OCI-LY7 (cell line): ENCODE data around the gene PTGER3. TPM values are rescaled to one million over a fixed set of nuclear protein-coding genes. Genes with fewer than 3 reads are reported as not detected.

Source experiments
- BruUV-seq: library from RNA; stranded (reverse); fragments of 400-500 nt; replicated peaks from 2 replicates; lab custom pipeline; 2021; lab: Mats Ljungman, UMichigan
- CTCF ChIA-PET: fragments of 300-600 bp; sonication (Branson Sonifier 250); formaldehyde crosslinking; loops from one replicate; lab custom pipeline; 2022; ENCODE audit warnings: antibody characterized with exemption; ENCODE audit not compliant: unreplicated experiment; lab: Charles Lee
- POLR2A ChIA-PET: fragments of 300-600 bp; sonication (Branson Sonifier 250); formaldehyde crosslinking; loops from one replicate; lab custom pipeline; 2022; ENCODE audit warnings: antibody characterized with exemption; lab: Charles Lee
- DNase-seq: peaks from one replicate; pipeline ENCODE4 v3.0.0-alpha.2; 2015; ENCODE audit warnings: low spot score
- H2AFZ ChIP-seq: fragments of 200-600 bp; sonication (generic), shearing (Covaris generic); 2 replicates; pipeline ENCODE4 v1.6.1; 2014; ENCODE audit warnings: mild to moderate bottlenecking, antibody characterized with exemption, low read length, moderate library complexity
- H3K27ac ChIP-seq: fragments of 200-600 bp; sonication (generic); 2 replicates; pipeline ENCODE4 v1.5.1; 2014; ENCODE audit warnings: mixed run types, low read depth, mild to moderate bottlenecking, moderate library complexity, low read length, inconsistent platforms; ENCODE audit not compliant: poor library complexity, severe bottlenecking
- H3K36me3 ChIP-seq: fragments of 200-600 bp; sonication (generic); 2 replicates; pipeline ENCODE4 v1.6.1; 2014; ENCODE audit warnings: mild to moderate bottlenecking, antibody characterized with exemption, low read length, moderate library complexity, mixed read lengths; ENCODE audit not compliant: insufficient read depth
- H3K4me1 ChIP-seq: fragments of 200-600 bp; sonication (generic); 2 replicates; pipeline ENCODE4 v1.5.1; 2014; ENCODE audit warnings: mild to moderate bottlenecking, low read length; ENCODE audit not compliant: insufficient read depth, poor library complexity, severe bottlenecking
- H3K4me2 ChIP-seq: fragments of 200-600 bp; sonication (generic); 2 replicates; pipeline ENCODE4 v1.6.1; 2014; ENCODE audit warnings: mild to moderate bottlenecking, low read length
- H3K4me3 ChIP-seq: fragments of 200-600 bp; sonication (generic); 2 replicates; pipeline ENCODE4 v1.5.1; 2014; ENCODE audit warnings: mild to moderate bottlenecking, low read depth, low read length; ENCODE audit not compliant: poor library complexity, severe bottlenecking
- H3K79me2 ChIP-seq: fragments of 200-600 bp; sonication (generic); 2 replicates; pipeline ENCODE4 v1.6.1; 2016; ENCODE audit warnings: low read depth, mild to moderate bottlenecking, low read length, moderate library complexity, mixed read lengths; ENCODE audit not compliant: insufficient read depth
- H3K9me2 ChIP-seq: fragments of 200-600 bp; sonication (generic); 2 replicates; pipeline ENCODE4 v1.6.1; 2016; ENCODE audit warnings: mild to moderate bottlenecking, low read length, mixed read lengths; ENCODE audit not compliant: insufficient read depth
- H3K9me3 ChIP-seq: fragments of 200-600 bp; sonication (generic); 2 replicates; pipeline ENCODE4 v1.6.1; 2014; ENCODE audit warnings: mild to moderate bottlenecking, mixed run types, low read length, mixed read lengths
- H4K20me1 ChIP-seq: fragments of 200-600 bp; sonication (generic); 2 replicates; pipeline ENCODE4 v1.6.1; 2014; ENCODE audit warnings: mild to moderate bottlenecking, antibody characterized with exemption, low read length, moderate library complexity, mixed read lengths; ENCODE audit not compliant: insufficient read depth
- EZH2phosphoT487 ChIP-seq: fragments of 200-600 bp; sonication (generic); IDR thresholded peaks from 2 replicates; pipeline ENCODE4 v1.6.1; 2018; ENCODE audit warnings: low read depth, borderline replicate concordance, mild to moderate bottlenecking, mixed run types, antibody characterized with exemption, low read length, moderate library complexity, mixed read lengths
- intact Hi-C: fragments of 100-400 bp; cut with micrococcal nuclease; formaldehyde crosslinking; loops from one replicate; pipeline ENCODE4 v1.10.0; 2022; ENCODE audit not compliant: unreplicated experiment
- total RNA-seq, 2 experiments: library from RNA; depleted of rRNA in 1 of 2; stranded (reverse); fragments of >200 nt in 1 of 2; shearing (Covaris generic) in 1 of 2; gene quantifications; 2 replicates each; pipeline ENCODE4 v1.2.3, GENCODE V29; 2014 to 2022
- TF ChIP-seq, protein P1 (sequence below): fragments of 200-600 bp; sonication (generic); conservative IDR thresholded peaks from 2 replicates; pipeline ENCODE4 v1.5.1; 2014; ENCODE audit warnings: mild to moderate bottlenecking, antibody characterized with exemption, low read length, moderate library complexity, mixed read lengths

PTGER3 gene
- total RNA-seq, 2 experiments from 2014 or later: 0.13 TPM; not detected in 1

DNA sequence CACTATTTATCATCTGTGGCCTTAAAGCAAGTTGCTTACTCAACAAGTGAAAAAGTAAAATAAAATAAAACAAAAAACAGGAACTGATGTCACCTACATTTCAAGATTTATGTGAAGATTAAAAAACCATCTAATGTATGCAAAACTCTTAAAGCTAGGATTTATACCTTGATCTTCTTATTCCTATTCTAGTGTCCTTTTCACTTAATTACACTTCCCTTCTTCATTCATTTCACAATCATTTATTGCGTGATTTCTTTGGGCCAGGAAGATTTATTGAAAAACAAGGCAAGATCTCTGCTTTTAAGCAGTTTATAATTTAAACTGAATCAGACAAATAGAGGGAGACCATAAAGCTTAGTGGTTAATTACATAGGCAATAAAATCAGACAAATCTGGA lies 18.6 kb downstream of the PTGER3 start:
- Histone ChIP-seq H3K9me2 (no peaks in the 10 kb centered on the region), H3K4me3 (no peak overlapping the region), H3K79me2 (no peaks in the 10 kb centered on the region), H3K4me1 (no peaks in the 10 kb centered on the region), H2AFZ (no peak overlapping the region), H3K9me3 (no peaks in the 10 kb centered on the region), H4K20me1 (no peaks in the 10 kb centered on the region), H3K36me3 (no peaks in the 10 kb centered on the region), H3K27ac (no peak overlapping the region), H3K4me2 (no peak overlapping the region)
- BruUV-seq: no TSS peak
- ChIA-PET POLR2A (no interaction called here), CTCF (no interaction called here)
- DNase-seq: no peak
- intact Hi-C loops: no loop called here
- no peak for TF ChIP-seq EZH2phosphoT487
- TF ChIP-seq, protein P1, sequence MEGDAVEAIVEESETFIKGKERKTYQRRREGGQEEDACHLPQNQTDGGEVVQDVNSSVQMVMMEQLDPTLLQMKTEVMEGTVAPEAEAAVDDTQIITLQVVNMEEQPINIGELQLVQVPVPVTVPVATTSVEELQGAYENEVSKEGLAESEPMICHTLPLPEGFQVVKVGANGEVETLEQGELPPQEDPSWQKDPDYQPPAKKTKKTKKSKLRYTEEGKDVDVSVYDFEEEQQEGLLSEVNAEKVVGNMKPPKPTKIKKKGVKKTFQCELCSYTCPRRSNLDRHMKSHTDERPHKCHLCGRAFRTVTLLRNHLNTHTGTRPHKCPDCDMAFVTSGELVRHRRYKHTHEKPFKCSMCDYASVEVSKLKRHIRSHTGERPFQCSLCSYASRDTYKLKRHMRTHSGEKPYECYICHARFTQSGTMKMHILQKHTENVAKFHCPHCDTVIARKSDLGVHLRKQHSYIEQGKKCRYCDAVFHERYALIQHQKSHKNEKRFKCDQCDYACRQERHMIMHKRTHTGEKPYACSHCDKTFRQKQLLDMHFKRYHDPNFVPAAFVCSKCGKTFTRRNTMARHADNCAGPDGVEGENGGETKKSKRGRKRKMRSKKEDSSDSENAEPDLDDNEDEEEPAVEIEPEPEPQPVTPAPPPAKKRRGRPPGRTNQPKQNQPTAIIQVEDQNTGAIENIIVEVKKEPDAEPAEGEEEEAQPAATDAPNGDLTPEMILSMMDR: no peak

DNA sequence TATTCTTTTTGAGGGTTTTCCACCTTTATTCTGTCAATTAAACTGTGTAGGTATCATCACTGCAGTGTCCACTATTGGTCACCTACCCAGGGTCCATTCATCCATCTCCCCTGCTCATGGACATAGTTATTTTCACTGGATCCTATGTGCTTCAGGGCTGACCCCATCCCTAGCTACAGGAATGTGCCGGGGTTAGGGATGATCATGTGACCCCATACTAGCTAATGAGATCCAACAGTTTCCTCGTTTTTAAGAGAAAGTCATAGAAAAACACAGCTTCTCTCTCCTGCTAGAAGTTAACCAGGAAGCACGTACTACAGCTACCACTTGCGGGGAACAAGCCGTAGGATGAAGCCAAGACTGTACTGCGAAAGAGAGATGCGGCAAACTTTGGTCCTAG lies 19.6 kb downstream of the PTGER3 start:
- H3K36me3 ChIP-seq: no peaks in the 10 kb centered on the region
- no peaks in the 10 kb centered on the region for H3K79me2 ChIP-seq
- BruUV-seq: no TSS peak
- H3K9me3 ChIP-seq: no peaks in the 10 kb centered on the region
- H2AFZ ChIP-seq: no peak overlapping the region
- intact Hi-C loops: no loop called here
- no peak overlapping the region for H3K4me3 ChIP-seq
- H3K27ac ChIP-seq: no peak overlapping the region
- TF ChIP-seq, protein P1: no peak
- TF ChIP-seq EZH2phosphoT487: no peak
- H4K20me1 ChIP-seq: no peaks in the 10 kb centered on the region
- ChIA-PET POLR2A (no interaction called here), CTCF (no interaction called here)
- H3K4me2 ChIP-seq: no peak overlapping the region
- no peak for DNase-seq
- H3K4me1 ChIP-seq: no peaks in the 10 kb centered on the region
- no peaks in the 10 kb centered on the region for H3K9me2 ChIP-seq

DNA sequence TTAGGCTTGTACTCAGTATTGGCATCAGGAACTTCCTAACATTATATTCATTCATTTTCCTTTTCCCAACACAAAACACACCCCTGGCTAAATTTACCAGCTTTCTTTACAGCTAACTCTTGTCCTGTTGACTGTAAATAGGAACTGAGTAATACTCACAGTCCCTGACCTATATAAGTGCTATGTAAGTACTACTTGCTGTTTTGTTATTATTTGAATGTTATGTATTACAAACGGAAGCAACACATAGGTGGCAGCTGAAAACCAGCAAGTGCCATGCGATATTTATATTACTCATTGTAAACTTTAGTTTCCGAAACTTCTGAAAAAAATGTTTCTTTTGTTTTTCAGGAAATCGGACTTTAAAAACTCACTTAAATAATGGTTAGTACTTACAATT lies 21.5 kb downstream of the PTGER3 start:
- BruUV-seq: no TSS peak

More for the DNA sequence above, 21.5 kb downstream of the PTGER3 start:
- Histone ChIP-seq H3K79me2 (no peaks in the 10 kb centered on the region), H3K9me3 (no peaks in the 10 kb centered on the region), H3K4me2 (no peak overlapping the region), H3K4me3 (no peak overlapping the region), H3K9me2 (no peaks in the 10 kb centered on the region), H3K27ac (no peak overlapping the region), H3K4me1 (no peaks in the 10 kb centered on the region), H4K20me1 (no peaks in the 10 kb centered on the region), H3K36me3 (no peaks in the 10 kb centered on the region), H2AFZ (no peak overlapping the region)
- POLR2A ChIA-PET: interaction anchor here (0.8 kb wide), 1 partner anchor 1000 kb away, joined by 3 read pairs; no protein-coding TSS in a partner anchor
- TF ChIP-seq, protein P1: no peak
- TF ChIP-seq EZH2phosphoT487: no peak
- CTCF ChIA-PET: no interaction called here
- DNase-seq: no peak
- intact Hi-C loops: no loop called here
